ENCODE results near the gene SSBP1. TPM values are rescaled to one million over a fixed set of nuclear protein-coding genes. Genes with fewer than 3 reads are reported as not detected.

Gene SSBP1
- total and polyA plus RNA-seq, 2 experiments from 2014 or later, result 283 to 1,006 TPM

DNA sequence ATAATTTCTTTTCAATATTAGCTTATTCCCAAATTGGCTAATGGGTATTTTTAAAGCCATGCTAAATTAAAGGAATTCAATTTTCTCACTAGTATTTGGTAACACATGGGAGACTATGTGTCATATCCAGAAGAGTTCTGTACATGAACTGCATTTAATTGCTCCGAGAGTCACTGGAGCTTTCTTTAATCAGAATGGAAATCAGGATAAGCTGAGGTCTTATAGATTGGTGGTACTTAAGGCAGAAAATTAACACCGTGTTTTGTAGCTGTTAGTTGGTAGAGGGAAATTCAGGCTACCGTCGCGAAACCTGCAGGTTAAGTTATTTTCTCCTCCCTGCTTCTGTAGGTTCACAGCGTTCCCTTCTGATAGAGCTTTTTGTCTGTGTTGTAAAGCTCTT, 29.8 kb upstream of the SSBP1 start, which contains the start of gene WEE2 (continued):
- TF ChIP-seq ZNF462 (CRISPR knock-in tag; IDR thresholded peaks at IDR 0.05) (no peak), POLR2AphosphoS5 (IDR thresholded peaks at IDR 0.05; ENCODE audit: low read depth) (no peak), NANOG (IDR thresholded peaks at IDR 0.05; ENCODE audit: borderline replicate concordance) (no peak)

- Mint-ChIP-seq H3K9me3 (no peaks in the 10 kb centered on the region), H3K4me3 (no peak overlapping the region), H3K27ac (no peak overlapping the region), H3K36me3 (ENCODE audit: low read depth) (no peaks in the 10 kb centered on the region), H3K27me3 (ENCODE audit: insufficient read depth, low read depth, poor library complexity) (peaks cover 8% of the 10 kb centered on the region), H3K4me1 (peaks cover 51% of the 10 kb centered on the region)
- no peak for ATAC-seq
- Histone ChIP-seq H3F3A (replicated peaks; ENCODE audit: low read depth) (no peaks in the 10 kb centered on the region), H3K79me2 (replicated peaks; ENCODE audit: insufficient read depth) (no peaks in the 10 kb centered on the region), H3K36me3 (ENCODE audit: insufficient read depth) (no peaks in the 10 kb centered on the region), H4K20me1 (replicated peaks; ENCODE audit: insufficient read depth) (no peaks in the 10 kb centered on the region), H3K9me2 (ENCODE audit: insufficient read depth) (no peaks in the 10 kb centered on the region), H3K4me3 (no peak overlapping the region), H3K27ac (ENCODE audit: low read depth) (no peak overlapping the region), H3K4me1 (ENCODE audit: insufficient read depth) (peaks cover 35% of the 10 kb centered on the region), H3K27me3 (ENCODE audit: insufficient read depth) (no peaks in the 10 kb centered on the region; the same call in 1 of the 2 replicates), H2AFZ (no peak overlapping the region; the same call in 1 of the 2 replicates), H3K4me2 (no peak overlapping the region)
- no peak for TF ChIP-seq ZNF114 (CRISPR knock-in tag; IDR thresholded peaks at IDR 0.05)
- no peak for TF ChIP-seq EZH2phosphoT487 (IDR thresholded peaks at IDR 0.05; ENCODE audit: unreplicated experiment)
- TF ChIP-seq, protein P1, sequence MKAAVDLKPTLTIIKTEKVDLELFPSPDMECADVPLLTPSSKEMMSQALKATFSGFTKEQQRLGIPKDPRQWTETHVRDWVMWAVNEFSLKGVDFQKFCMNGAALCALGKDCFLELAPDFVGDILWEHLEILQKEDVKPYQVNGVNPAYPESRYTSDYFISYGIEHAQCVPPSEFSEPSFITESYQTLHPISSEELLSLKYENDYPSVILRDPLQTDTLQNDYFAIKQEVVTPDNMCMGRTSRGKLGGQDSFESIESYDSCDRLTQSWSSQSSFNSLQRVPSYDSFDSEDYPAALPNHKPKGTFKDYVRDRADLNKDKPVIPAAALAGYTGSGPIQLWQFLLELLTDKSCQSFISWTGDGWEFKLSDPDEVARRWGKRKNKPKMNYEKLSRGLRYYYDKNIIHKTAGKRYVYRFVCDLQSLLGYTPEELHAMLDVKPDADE (IDR thresholded peaks at IDR 0.05), result no peak
- no peak for DNase-seq (ENCODE audit: low spot score)
Observed at GRCh38 chr7:141709318-141709717, 28.8 kb upstream of the SSBP1 start.
